Activated CD8-positive, alpha-beta memory T cell treated with anti-CD3 and anti-CD28 coated beads, Interleukin-2, amount 50 U/mL, for 1 hour (primary cell): ENCODE measurements around the gene RB1.

Source experiments
- DNase-seq: peaks from one replicate; pipeline ENCODE4 v3.0.0-alpha.2; 2020; ENCODE audit errors: extremely low read depth

RB1 gene

GRCh38 chr13:48493851-48494250 lies 190.3 kb downstream of the RB1 start:
- DNase-seq, result no peak

- DNase-seq, result no peak
These were observed 191.3 kb downstream of the RB1 start for GRCh38 chr13:48494874-48495273.

- DNase-seq, result no peak
These were observed 193.0 kb downstream of the RB1 start for GRCh38 chr13:48496271-48497161.

DNA sequence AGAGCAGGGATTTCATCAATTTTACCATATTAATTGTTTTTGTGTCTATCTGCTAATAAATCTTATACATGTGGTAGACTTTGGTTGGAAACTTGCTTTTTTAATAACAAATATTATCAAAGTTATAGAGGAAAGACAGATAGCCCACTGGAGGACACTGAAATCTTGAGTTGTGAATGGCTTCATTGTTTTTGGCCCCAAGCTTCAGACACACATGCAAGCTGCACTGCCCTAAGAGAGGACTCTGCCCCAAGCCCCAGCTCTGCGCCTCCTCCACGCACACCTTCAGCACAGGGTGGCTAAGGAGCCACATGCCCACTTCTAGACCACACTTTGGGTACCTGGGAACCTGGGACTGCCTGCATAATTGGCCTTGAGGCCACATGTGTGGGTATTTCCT lies 194.1 kb downstream of the RB1 start:
- DNase-seq, result no peak

- DNase-seq, result no peak
These were observed 197.2 kb downstream of the RB1 start for GRCh38 chr13:48500652-48501197.

DNA sequence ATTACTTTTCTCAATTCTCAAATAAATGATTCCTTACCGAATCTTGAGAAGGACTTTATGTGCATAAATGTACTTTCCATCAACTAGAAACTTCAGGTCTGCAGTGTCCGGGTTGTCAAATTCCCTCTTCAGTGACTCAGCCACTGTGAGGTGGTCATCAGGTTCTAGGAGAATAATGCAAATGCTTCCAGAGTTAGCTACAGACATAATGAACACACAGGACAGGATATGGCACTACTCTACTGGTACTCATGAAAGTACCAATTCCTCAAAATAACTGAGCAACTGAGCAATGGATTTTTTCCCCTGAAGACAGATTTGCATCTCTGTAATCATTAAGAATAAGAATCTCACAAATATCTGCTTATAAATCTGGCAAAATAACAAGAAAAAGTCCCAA lies 198.2 kb downstream of the RB1 start:
- no peak for DNase-seq

GRCh38 chr13:48502601-48503319 lies 199.2 kb downstream of the RB1 start:
- no peak for DNase-seq

DNA sequence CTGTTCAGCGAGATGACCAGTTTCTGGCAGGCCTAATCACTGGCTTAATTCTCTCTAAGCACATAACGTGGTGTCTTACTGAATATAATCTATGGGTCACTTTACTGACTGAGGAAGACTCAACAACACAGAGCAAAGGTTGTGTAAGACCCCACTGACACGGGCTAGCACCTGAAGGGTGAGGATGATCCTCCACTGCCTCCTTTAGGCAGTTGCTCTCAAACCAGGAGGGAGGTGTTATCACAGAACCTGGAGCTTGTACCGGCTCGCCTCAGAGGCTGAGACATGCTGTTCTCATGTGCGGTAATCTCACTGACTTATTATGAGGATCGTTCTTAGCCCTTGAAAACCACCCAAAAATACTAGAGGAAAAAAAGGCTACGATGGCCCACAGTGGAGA lies 201.1 kb downstream of the RB1 start:
- no peak for DNase-seq

GRCh38 chr13:48505012-48505411 lies 201.5 kb downstream of the RB1 start:
- DNase-seq, result no peak

DNA sequence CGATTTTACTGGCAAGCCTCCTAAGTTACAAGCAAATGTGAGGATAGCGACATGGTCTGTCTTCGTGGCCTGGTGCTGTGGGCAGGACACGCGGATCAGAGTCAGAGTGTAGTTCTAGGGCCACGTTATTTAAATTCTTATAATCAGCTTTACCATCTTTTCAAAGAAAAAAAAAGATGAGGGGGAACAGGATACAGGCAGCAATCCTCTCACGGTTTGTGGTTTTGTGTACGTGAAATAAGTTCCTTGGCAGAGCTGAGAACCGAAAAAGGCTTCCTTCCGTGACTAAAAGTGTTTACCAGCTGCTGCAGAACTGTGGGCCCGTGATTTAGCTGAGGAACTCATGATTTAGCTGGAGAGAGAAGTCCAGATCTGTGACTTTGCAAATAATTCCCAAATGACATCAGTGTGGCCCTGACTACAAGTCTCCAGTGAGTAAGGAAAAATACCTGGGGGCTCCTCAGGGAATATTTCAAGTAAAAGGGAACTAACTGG lies 202.1 kb downstream of the RB1 start:
- no peak for DNase-seq

GRCh38 chr13:48506092-48506701 lies 202.6 kb downstream of the RB1 start:
- DNase-seq, result no peak

DNA sequence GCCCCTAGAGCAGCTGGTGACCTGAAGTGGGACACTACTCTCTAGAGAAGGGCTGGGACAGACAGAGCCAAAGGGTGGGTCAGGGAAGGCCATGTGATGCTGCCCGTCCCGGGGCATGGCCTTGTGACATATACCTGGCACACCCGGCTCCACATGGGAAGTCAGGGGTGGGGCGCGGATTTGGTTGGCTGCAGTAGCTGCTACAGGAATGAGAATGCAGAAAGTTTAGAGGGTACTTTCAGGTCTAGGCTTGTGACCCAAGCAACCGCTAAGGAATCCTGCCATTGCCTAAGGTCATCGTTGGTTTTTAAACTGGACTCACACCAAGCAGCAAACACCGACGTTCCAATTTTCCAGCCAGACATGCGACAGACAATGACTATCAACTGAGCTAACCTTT lies 203.5 kb downstream of the RB1 start:
- no peak for DNase-seq

GRCh38 chr13:48508011-48508410 lies 204.5 kb downstream of the RB1 start:
- no peak for DNase-seq

GRCh38 chr13:48510698-48511097 lies 207.1 kb downstream of the RB1 start:
- DNase-seq, result no peak

DNA sequence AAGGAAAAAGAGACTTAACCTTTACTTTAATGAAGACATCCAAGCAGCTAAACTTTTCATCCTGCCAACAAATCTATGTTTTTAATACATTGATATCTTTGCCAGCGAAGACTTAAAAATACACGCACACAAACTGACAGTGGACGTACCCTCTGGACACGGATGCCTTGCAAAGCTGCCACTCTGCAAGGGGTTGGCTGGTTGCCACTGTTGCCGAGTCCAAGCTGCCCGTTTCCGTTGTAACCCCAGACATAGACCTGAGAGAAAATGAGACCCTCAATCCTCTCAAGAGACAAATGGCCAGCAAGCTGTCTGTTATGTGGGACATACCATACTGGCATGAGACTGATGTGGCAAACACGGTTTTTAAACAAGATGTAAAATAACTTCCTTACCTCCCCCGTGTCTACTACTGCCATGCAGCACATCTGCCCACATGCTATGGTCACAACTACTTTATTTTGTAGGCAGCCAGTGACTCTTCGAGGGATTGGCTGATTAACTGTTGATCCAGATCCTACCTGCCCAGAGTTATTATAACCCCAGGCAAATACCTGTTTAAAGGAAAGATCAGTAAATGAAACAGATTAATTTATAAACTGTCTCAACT lies 208.2 kb downstream of the RB1 start:
- no peak for DNase-seq

- DNase-seq, result no peak
These were observed 211.2 kb downstream of the RB1 start for GRCh38 chr13:48514793-48515192.

- DNase-seq, result no peak
These were observed 212.2 kb downstream of the RB1 start for GRCh38 chr13:48515732-48516131.

DNA sequence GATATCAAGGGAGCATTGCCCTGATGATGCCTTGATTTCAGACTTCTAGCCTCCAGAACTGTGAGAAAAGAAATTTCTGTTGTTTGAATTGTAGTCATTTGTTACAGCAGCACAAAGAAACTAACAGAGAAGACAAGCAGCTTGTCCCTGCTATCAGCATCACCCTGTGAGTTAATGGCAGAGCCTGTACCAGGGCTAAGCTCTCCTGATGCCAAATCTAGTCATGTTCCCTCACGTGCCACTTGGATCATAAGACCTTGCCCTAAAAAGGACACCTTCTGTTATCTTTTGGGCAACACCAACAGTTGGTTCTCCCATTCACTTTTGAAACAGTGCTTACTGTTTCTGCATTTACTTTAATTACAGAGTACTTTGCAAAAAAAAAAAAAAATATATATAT lies 214.5 kb downstream of the RB1 start:
- DNase-seq, result no peak

- no peak for DNase-seq
These were observed 222.7 kb downstream of the RB1 start for GRCh38 chr13:48526286-48526685.

GRCh38 chr13:48527955-48528354 lies 224.4 kb downstream of the RB1 start:
- no peak for DNase-seq

- no peak for DNase-seq
These were observed 225.2 kb downstream of the RB1 start for GRCh38 chr13:48528720-48529119.

DNA sequence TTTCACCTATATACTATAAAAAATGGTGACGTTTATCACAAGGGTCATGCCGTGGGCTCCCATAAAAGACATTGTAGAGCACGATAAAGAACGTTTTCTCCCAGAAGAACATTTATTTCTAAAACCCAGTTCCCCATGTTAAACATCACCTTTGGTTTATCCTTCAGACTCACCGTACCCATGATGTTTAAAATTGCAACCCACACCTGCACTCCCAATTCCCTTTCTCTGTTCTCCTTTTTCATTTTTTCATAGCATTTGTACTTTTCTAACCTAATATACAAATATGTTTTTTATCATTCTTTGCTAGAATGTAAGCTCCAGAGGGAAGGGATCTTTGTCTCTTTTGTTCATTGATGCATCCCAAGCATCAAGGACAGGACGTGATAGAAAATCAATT lies 227.3 kb downstream of the RB1 start:
- no peak for DNase-seq
